GM21526 (cell line): ENCODE measurements around the gene AGAP3.
A peak's percentile ranks its signal among the peaks of the same experiment; 100 is the strongest.

Experiments used
- ATAC-seq: cut with Tn5 transposase; IDR thresholded peaks from one replicate; pipeline ENCODE4 v1.9.1; 2021; ENCODE audit warnings: moderate library complexity; ENCODE audit not compliant: unreplicated experiment, low FRiP score

AGAP3 gene

GRCh38 chr7:151073990-151074389, 12.3 kb upstream of the AGAP3 start:
- no peak for ATAC-seq

GRCh38 chr7:151074817-151075661, 11.2 kb upstream of the AGAP3 start:
- no peak for ATAC-seq

- ATAC-seq: no peak
Measured at GRCh38 chr7:151075662-151075971, 10.7 kb upstream of the AGAP3 start.

- ATAC-seq: no peak
Measured at GRCh38 chr7:151075978-151076426, 10.3 kb upstream of the AGAP3 start.

DNA sequence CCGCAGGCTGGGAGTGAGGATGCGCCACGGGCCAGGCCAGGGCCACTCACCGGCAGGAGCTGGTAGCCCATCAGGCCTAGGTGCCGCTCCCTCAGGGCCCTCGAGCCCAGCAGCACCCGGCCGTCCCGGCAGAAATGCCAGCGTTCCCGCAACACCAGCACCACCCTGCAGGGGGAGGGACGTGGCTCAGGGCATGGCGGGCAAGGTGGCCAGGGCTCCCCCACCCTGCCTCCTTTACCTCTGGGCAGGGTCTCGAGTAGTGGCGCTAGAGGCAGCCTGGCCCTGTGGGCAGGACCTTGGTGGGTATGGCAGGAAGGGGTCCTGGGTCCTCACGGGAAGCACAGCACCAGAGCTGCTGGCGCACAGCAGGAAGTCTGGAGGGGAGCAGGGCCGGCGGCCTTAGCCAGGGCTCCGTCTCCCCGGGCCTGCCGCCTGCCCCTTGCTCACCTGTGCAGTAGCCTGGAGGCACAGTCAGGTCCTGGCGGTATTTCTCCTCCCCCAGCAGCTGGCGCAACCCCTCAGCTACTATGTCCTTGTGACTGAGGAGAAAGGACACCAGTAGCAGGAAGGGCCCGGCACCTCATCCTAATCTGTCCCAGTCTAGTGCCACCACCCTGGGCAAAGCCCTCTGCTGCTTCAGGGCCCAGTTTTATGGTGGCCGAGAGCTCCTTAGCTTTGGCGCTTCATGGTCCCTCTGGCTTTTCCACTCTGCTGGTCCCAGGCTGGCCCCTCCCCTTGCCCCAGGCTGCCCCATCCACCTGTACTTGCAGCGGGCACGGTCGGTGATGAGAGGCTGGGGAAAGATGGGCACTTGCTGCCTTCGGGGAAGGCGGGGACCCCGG, 9.2 kb upstream of the AGAP3 start:
- no peak for ATAC-seq

DNA sequence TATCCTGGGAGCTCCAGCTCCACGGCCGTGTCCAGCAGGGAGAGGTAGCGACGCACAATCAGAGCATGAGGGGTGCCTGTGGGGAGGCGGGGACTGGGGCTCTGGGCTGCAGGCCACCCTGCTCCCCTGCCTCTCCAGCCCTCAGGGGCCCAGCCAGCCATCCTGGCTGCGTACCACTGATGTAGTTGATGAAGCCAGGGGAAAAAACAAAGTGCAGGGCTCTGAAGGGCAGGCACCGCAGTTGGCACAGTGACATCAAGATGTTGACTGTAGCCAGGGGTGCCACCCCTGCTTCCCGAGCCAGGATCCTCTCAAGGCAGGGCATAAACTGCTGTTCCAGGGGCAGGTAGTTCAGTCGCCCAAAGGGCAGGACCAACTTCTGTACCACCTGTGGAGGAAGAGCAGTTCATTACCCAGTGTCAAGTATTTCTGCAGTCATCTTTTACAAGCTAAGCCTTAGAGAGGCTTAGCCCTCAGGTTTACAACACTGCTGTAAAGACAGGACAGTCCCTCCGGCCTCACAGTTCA, 8.5 kb upstream of the AGAP3 start:
- ATAC-seq: no peak

GRCh38 chr7:151078233-151079040, 7.8 kb upstream of the AGAP3 start:
- no peak for ATAC-seq

GRCh38 chr7:151079199-151079910, 6.9 kb upstream of the AGAP3 start:
- no peak for ATAC-seq

DNA sequence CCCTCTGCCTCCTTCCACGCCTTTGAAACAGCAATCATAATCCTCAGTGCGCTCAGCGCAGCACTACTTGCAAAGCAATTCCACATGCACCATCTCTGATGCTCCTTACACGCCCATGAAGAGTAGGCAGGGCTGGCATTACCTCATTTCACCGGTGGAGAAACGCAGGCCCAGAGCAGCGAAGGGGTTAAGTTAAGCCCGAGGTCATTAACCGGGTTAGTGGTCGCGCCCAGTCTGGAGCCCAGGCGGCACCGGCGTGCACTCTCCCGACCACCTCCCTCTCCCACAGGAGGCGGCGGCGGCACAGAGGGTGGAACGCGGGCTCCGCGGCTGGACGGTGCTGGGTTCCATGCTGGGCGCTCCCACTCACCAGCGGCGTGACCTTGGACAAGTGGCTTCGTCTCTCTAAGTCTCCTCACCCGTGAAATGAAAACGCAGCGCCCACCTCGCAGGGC, 6.2 kb upstream of the AGAP3 start:
- no peak for ATAC-seq

DNA sequence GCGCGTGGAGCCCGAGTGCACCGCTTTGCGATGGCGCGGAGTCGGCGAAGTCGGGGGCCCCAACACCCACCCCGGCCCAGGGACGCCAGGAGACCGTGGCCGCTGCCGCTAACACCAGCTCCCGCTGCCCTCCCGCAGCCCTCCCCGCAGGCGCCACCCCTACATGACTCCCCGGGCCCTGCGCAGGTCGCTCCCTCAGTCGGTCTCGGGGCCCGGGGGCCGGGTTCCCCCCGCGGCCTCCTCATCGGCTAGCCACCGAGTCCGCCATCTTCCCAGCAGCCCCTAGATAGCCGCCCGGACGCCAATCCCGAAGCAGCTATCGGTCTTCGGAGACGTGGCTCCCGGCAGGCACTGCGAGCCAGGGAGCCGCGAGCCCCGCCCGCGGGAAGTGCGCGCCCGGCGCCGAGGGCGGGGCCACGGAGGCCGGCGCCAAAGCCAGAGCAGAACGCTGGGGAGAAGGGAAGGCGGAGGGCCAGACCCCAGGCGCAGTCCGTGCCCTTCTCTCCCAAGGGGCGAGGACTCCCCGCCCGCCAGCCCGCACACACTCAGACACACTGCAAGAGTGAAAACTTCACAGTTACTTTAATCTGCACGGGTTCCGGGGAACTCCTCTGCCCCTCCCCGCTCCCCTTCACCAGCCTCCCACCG, 5.6 kb upstream of the AGAP3 start, which contains the start of gene FASTK:
Gene FASTK (minus strand): TSS at position 288 of the 648 bp plus-strand sequence. CDS start 43 bp downstream, at position 245.
- peak; percentile 75 for ATAC-seq

DNA sequence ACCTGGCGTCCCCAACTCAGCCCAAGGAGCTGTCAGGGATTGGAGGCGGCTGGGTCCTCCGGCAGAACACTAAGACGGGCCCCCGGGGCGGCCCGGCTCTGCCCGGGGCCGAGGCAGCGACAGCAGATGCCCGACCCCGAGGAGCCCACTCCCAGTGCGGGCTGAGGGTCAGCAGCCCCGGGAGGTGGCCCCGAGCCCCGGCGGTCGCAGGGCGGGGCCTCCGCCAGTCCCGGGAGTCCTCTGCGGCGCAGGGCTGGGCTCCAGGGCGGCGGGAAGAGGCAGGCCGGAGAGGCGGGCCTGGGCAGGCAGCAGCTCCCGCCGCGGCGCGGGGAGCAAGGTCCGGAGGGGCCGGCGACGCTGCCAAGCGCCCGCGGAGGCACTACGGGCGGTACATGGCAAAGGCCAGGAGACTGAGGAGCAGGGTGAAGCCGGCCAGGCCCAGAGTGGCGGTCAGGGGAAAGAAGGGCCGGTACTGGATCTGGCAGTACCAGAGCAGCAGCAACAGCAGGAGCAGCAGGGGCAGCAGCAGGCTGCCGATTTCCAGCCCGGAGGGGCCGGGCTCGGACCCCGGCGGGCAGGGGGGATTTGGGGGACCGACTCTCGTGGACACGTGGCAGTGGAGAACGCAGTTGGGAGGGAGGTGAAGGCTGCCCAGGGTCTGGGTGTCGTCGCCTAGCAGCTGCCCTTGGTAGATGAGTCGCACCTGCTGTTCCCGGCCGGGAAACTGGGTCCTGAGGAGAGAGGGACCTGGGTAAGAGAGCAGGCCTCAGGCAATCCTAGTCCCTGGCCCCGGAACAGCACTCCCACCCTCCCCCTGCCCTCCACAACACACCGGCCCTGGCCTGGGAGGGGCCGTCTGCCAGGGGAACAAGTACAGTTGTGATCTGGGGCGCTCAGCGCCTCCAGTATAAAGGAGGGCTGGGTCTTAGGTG, 4.8 kb upstream of the AGAP3 start:
- peak; percentile 1 for ATAC-seq

DNA sequence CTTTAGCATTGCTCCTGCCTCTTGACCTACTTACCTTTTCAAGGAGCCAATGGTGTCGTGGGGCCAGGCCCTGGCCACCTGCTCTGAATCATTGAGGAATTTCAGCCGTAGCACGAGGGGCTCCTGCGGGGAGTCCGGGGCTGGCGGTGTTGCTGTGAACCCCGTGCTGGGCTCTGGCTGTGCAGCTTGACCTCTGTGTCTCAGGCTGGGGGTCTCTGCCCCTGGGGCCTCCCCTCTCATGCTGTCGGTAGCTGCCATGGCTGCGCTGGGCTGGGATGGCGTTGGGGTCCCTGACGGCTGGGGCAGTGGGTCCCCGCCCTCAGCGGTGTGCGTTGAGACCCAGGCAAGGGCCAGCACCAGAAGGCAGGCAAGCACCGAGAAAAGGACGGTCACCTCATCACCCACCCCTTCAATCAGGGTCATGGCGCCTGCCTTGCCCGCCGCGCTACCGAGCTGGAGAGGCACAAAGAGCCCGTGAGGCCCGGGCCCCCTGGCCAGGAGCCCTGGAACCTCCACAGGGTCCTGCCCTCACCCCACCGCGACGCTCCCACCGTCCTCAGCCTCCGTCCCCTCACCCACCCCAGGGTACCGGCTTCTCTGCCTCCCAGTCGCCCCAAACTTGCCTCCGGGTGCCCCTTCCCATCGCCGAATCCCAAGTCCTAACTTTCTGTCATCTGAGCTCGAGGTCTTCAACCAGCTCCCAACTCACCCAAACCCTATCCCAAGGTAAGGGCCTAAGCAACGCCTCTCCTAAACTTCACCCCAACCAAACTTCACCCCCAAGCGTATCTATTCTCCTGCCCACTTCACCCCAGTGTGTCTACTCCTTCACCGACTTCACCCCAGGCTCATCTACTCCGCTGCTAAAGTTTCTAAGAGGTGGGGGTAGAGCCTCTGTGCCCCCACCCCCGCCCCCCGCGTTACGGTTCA, 3.9 kb upstream of the AGAP3 start:
- no peak for ATAC-seq

- peak; percentile 50 for ATAC-seq
Measured at GRCh38 chr7:151083071-151083823, 3.0 kb upstream of the AGAP3 start, which contains the start of gene TMUB1. TMUB1 (minus strand) TSS chr7:151083493; CDS start chr7:151082563, 930 bp downstream.

DNA sequence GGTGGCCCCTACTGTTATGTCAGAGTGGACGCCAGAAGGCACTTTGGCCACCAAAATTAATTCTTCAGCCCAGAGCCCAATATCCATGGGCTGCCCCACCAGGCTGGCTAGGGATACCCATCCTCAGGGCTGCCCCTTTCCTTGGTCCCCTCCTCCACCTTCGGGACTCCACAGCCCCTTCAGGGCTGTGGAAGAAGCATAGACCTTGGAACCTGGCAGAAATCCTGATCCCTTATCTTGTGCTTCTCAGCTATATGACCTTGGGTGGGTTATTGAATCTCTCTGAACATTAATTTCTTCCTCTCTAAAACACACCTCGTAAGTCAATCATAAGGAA, 2.5 kb upstream of the AGAP3 start:
- ATAC-seq: no peak

GRCh38 chr7:151085329-151085690, 965 bp upstream of the AGAP3 start:
- no peak for ATAC-seq

GRCh38 chr7:151086802-151087244, 548 bp downstream of the AGAP3 start:
- ATAC-seq: no peak
